Memory B cell (primary cell): Measurements from ENCODE around the gene RTL10.

Experiments used
- ATAC-seq: fragments of 150-1000 bp; cut with Tn5 transposase; 2 replicates; pipeline ENCODE4 v1.10.0; 2021; ENCODE audit warnings: low read depth, mild to moderate bottlenecking, moderate library complexity
- DNase-seq, 2 donors: peaks; one replicate each; pipeline ENCODE4 v3.0.0; 2022; ENCODE audit warnings: low spot score in 2 of 2
- H3K27ac Mint-ChIP-seq: one replicate; pipeline ENCODE4 v1.8.0; 2022; ENCODE audit warnings: mild to moderate bottlenecking, moderate library complexity, mixed read lengths
- H3K27me3 Mint-ChIP-seq: one replicate; pipeline ENCODE4 v1.8.0; 2022; ENCODE audit warnings: mixed read lengths
- H3K36me3 Mint-ChIP-seq: one replicate; pipeline ENCODE4 v1.8.0; 2022; ENCODE audit warnings: mild to moderate bottlenecking, mixed read lengths
- H3K4me1 Mint-ChIP-seq: one replicate; pipeline ENCODE4 v1.8.0; 2022; ENCODE audit warnings: mixed read lengths
- H3K4me3 Mint-ChIP-seq: one replicate; pipeline ENCODE4 v1.8.0; 2022; ENCODE audit warnings: mild to moderate bottlenecking, moderate library complexity, mixed read lengths
- H3K9me3 Mint-ChIP-seq: one replicate; pipeline ENCODE4 v1.8.0; 2022; ENCODE audit warnings: mixed read lengths

RTL10 gene

DNA sequence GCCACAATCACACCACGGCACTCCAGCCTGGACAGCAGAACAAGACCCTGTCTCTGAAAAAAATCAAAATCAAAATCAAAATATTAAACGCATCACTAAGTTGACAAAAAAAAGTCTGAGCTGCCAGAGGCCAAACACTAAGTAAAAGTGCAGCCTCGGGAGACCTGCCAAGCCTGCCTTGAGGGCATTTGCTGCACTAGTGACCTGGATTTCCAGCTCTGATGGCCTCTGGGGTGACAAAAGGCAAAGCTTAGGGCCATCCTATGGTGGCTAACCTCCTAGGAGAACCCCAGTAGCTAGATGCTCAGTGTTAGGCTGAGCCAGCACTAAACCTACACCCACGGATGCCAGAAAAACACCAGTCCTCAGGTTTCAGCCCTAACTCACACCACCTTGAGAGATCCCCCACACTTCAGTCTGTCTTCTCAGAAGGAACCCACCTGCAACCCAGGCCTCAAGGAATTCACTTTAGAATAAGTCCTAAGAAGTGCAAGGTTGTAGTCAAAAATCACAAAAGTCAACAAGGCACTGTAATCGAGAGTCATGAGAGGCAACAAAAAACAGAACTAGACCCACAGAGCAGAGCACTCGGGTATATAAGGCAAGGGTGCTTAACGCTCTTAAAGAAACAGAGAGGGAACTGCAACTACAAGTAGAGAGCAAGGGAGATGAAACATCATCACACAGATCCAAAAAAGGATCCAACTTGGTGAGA lies 28.6 kb downstream of the RTL10 start:
- no peak overlapping the region for H3K4me3 Mint-ChIP-seq
- H3K27me3 Mint-ChIP-seq: no peaks in the 10 kb centered on the region
- H3K9me3 Mint-ChIP-seq: no peaks in the 10 kb centered on the region
- DNase-seq: no peak
- no peak overlapping the region for H3K27ac Mint-ChIP-seq
- peaks cover 6% of the 10 kb centered on the region for H3K36me3 Mint-ChIP-seq
- ATAC-seq: no peak
- peaks cover 8% of the 10 kb centered on the region for H3K4me1 Mint-ChIP-seq

DNA sequence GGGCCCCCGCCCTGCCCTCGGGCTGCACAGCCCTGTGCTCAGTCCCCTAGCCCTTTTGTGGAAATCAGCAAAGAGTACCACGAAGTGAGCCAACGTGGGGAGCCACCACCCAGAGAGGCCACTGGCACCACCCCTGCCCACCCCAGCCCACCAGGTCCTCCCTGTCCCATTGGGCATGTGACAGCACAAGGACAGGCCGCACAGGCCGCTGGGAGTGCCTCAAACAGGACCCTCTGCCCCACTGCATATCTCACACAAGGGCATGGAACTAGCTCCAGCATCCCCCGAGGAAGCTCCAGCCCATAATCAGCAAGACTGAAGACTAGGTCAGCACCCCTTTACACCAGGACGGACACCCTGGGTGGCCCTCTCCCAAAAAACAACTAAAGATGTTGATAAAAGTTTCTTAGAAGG lies 29.7 kb downstream of the RTL10 start:
- no peaks in the 10 kb centered on the region for H3K27me3 Mint-ChIP-seq
- no peak overlapping the region for H3K27ac Mint-ChIP-seq
- H3K4me3 Mint-ChIP-seq: no peak overlapping the region
- H3K9me3 Mint-ChIP-seq: no peaks in the 10 kb centered on the region
- ATAC-seq (no peak), DNase-seq (no peak)
- peaks cover 5% of the 10 kb centered on the region for H3K4me1 Mint-ChIP-seq
- H3K36me3 Mint-ChIP-seq: peaks cover 5% of the 10 kb centered on the region

DNA sequence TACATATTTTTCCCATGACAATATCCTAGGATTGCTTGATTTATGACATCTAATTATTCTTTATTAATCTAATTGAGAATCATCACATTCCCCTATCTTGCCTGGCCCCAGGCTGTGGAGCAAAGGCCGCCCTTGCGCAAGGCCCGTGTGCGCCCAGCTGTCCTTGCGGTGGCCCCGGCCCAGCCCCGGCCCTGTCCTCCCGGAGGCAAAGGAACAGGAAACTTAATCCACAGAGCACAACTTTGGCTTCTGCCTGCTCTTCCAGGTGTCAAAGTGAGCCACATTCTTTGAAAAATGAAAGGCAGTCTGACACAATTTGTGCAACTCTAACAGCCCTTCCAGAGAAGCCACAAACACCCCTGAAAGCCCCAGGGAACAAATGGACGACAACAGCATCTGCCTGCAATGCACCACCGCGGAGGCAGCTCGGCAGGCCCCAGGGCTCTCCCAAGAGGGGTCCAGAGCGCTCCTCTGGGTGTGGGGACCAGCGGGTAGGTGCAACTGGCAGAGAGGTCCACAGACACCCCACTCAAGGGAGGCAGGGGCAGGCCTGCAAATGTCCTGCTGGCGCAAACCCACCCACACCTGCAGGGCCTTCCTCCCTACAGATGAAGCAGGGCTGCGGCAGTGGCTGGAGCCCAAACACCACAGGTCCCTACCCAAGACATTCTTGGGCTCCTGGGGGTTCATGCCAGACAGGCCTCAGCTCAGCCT lies 30.3 kb downstream of the RTL10 start:
- Mint-ChIP-seq H3K36me3 (peaks cover 5% of the 10 kb centered on the region), H3K4me3 (no peak overlapping the region), H3K27me3 (no peaks in the 10 kb centered on the region), H3K9me3 (no peaks in the 10 kb centered on the region), H3K4me1 (peaks cover 5% of the 10 kb centered on the region), H3K27ac (no peak overlapping the region)
- ATAC-seq: no peak
- no peak for DNase-seq

DNA sequence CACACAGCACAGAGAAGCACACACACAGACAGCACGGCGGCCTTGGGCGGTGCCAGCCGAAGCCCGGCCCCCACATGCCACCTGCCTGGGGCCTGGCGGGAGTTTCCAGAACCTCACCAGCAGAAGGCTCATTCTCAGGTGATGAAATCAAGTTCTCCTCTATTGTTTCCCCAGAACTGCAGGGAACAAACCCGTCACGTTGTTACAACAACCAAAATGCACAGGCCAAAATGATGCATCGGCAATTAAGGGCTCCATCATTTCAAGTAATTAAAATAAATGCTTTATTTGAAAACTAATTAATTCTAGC lies 30.8 kb downstream of the RTL10 start:
- no peak overlapping the region for H3K27ac Mint-ChIP-seq
- no peaks in the 10 kb centered on the region for H3K27me3 Mint-ChIP-seq
- H3K4me3 Mint-ChIP-seq: no peak overlapping the region
- DNase-seq (no peak), ATAC-seq (no peak)
- peaks cover 5% of the 10 kb centered on the region for H3K4me1 Mint-ChIP-seq
- H3K9me3 Mint-ChIP-seq: no peaks in the 10 kb centered on the region
- H3K36me3 Mint-ChIP-seq: peaks cover 5% of the 10 kb centered on the region

DNA sequence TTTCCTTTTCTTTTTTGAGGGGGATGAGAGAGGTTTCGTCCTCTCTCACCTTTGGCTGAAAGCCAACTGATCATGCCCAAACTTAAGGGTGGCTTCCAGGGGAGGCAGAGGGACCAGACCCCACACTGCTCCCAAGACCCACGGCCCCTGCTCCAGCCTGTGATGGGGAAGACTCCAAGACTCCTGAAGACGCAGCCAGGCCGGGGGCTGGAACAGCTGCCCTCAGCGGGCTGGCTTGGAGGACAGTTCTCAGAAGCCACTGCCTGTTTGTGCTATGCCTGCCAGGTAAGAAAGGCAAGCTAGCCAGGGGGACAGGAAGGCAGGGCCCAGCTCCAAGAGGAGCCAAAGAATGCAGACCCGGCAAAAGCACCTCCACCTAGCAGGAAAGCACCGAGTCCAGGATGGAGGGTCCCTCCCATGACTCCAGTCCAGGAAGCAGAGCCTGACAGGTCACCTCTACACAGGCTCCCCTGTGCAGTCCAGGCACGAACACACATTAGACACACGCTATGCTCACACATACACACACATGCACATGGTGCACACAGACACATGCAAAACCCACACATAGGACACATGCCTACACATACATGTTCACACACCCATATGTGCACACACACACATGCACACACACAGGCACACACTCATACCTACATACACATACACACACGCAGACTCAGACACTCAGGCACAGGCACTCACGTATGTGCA lies 31.3 kb downstream of the RTL10 start:
- Mint-ChIP-seq H3K4me3 (no peak overlapping the region), H3K9me3 (no peaks in the 10 kb centered on the region), H3K27me3 (no peaks in the 10 kb centered on the region), H3K4me1 (peaks cover 5% of the 10 kb centered on the region), H3K27ac (no peak overlapping the region), H3K36me3 (peaks cover 5% of the 10 kb centered on the region)
- DNase-seq (no peak), ATAC-seq (no peak)

DNA sequence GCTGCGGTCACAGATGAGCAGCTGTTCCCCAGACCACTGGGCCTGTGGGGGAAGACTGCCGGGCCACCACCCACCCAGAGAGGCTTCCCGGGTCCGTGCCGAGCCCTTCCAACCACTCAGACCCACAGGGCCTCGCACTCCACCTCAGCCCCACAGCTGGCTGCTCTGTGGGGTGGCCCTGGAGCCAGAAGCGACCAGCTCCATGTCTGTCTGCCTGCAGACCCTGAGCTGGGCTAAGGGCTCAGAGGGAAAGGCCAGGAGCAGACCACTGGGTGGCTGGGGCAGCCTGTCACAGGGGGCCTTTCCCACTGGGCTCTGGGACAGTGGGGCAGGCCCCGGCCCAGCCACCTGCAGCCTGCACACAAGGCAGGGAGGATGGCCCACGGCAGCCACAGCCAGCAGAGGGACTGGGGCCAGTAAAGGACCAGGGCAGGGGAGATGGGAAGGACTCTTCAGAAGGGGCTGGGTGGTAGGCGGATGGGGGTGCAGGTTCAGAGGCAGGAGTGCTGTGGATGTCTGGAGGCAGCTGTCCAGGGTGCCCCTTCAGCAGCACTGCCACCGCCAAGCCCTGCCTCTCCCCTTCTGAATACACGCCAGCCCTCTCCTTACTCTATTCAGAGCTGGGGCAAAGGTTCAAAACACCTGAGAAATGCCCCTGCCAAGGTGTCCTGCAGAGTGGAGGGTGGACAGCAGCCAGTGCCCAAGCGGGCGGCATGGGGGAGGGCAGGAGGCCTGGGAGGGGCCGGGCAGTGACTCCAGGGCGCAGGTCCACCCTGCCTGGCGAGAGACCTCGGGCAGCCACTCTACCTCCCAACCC lies 32.2 kb downstream of the RTL10 start:
- Mint-ChIP-seq H3K9me3 (no peaks in the 10 kb centered on the region), H3K36me3 (peaks cover 3% of the 10 kb centered on the region), H3K27ac (no peak overlapping the region), H3K4me3 (no peak overlapping the region), H3K4me1 (peaks cover 5% of the 10 kb centered on the region), H3K27me3 (no peaks in the 10 kb centered on the region)
- ATAC-seq (no peak), DNase-seq (no peak)

DNA sequence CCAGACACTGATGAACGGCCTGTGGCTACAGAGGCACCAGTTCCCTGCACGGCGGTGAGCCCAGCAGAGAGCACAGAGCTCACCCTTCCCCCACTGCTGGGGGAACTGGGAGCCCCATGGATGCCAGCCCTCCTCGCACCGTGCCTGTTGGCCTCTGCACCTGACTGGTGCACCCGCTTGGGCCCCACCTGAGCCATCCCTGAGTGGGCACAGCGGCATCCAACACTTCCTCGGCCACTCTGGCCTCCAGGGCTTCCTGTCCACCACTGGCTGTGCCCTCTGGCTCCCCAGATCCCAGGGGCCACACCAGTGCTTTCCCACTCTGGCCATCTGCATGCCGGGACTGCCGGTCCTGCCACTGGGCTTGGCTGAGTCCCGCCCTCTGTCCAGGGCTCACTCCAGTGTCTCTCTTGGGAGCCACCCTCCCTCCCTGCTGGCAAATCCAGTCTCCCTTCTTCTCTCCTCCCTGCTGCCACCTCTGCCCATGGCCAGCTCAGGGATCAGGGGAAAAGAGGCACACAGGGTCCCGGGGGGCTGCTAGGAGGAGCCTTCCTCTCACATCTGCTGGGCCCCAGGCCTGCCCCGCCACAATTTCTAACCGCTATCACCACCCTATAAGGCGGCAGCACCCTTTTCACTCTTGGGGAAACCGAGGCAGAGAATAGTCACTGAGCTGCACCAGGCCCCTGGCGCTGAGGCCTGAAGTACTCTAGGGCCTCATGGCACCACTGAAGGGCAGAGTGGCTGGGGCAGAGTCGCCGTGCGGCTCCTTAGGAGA lies 33.0 kb downstream of the RTL10 start:
- H3K4me3 Mint-ChIP-seq: no peak overlapping the region
- DNase-seq: no peak
- peaks cover 3% of the 10 kb centered on the region for H3K36me3 Mint-ChIP-seq
- ATAC-seq: no peak
- no peak overlapping the region for H3K27ac Mint-ChIP-seq
- H3K9me3 Mint-ChIP-seq: no peaks in the 10 kb centered on the region
- H3K4me1 Mint-ChIP-seq: peaks cover 5% of the 10 kb centered on the region
- no peaks in the 10 kb centered on the region for H3K27me3 Mint-ChIP-seq

DNA sequence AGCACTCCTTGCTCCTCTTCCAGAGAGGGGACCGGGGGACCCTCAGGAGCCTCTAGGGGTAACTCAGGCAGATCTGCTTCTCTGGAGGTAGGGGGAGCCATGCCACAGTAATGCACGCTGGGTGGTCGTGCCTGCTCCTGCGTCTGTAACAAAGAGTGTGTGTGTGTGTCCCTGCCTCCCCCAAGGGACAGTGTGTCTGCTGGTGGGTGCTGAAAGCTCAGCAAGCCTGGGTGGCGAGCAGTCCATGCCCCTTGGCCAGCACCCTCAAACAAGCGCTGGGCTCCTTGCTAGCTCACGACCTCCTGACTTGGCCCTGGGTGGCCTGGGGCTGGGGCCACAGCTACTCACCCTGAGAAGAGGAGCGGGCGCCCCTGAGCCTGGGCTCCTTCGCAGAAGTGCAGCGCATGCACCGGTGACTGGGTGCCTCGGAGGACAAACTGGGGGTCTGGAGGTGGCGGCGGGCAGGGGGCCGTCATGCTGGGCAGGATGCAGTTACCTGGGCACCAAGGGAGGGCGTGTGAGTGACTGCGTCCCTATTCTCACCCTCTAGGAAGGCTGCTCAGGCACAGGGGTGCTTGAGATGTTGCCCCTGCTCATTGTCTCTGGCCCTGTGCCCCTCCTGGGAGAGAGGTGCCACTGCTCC lies 33.7 kb downstream of the RTL10 start:
- Mint-ChIP-seq H3K27me3 (no peaks in the 10 kb centered on the region), H3K27ac (no peak overlapping the region), H3K4me1 (peaks cover 3% of the 10 kb centered on the region), H3K36me3 (peaks cover 1% of the 10 kb centered on the region), H3K4me3 (no peak overlapping the region), H3K9me3 (no peaks in the 10 kb centered on the region)
- ATAC-seq (no peak), DNase-seq (no peak)

DNA sequence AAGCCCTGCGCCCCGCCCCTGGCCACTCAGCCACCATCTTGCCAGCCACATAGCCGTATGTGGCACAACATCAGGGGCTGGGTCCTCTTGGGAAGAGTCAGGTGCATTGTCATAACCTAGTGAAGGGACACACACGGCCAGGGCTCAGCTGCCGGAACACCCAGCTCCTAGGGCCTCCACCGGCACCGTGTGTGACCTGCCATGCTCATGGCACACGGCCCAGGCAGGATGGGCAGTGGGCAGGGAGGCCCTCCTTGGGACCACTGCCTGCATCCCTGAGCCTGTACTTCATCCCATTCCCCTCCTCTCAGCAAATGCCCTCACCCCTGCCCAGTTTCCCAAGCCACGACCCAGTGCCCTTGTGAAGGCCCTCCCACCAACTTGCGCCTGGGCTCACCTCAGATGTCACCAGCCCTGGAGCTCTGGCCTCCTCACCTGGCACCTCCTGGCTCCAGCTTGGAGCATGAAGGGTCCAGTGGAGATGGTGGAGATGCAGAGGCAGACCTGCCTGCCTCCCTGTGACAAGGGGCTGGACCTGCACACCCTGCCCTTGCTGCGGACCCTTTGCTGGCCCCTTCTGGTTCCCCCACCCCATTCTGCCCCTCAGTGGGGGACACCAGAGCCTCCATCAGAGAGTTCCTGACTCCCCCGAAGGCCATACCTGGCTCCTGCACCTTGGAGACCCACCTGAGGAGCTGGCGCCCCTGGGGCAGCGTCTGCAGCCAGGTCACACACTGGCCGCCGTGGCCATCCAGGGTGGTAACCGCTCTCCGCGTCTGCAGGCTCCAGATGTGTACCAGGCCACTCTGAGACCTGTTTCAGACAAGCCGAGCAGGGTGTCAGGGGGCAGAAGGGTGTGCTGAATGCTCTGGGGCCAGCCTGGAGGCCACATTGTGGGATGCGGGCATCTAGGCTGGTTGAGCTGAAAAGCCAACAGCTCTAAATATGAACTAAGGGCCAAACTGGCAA lies 34.5 kb downstream of the RTL10 start:
- no peak for ATAC-seq
- Mint-ChIP-seq H3K4me1 (peaks cover 3% of the 10 kb centered on the region), H3K4me3 (no peak overlapping the region), H3K9me3 (no peaks in the 10 kb centered on the region), H3K36me3 (peaks cover 1% of the 10 kb centered on the region), H3K27ac (no peak overlapping the region), H3K27me3 (no peaks in the 10 kb centered on the region)
- no peak for DNase-seq

DNA sequence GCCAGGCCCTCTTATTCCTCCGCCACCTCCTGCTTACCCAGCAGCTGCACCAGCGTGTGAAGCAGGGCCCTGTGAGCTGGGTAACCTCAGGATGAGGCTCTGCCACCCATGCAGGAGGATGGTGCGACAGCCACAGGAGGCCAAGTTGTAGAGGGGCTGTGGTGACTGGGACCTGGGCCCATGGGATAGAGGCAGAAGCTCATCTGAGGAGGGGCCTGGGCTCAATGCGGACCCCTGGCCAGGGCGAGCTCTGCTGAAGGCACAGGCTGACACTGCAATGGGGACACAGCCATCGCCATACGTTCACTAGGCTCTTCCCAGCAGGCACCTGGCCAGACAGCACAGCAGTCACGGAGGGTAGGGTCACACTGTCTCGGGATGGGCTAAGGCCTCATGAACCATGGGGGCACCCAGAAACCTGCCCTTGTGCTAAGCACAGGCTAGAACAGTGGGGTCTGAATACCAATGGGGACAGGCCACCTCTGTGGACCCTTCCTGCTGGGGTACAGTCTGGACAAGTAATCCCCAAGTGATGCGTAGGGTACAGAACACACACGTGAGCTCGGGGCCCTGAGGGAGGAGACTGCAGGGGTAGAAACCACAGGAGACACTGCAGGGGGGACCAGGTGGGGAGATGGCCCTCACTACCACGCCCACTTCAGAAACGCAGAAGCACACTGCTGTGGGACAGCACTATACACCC lies 35.3 kb downstream of the RTL10 start:
- Mint-ChIP-seq H3K27me3 (no peaks in the 10 kb centered on the region), H3K4me1 (peaks cover 3% of the 10 kb centered on the region), H3K36me3 (peaks cover 1% of the 10 kb centered on the region), H3K27ac (no peak overlapping the region), H3K4me3 (no peak overlapping the region), H3K9me3 (no peaks in the 10 kb centered on the region)
- ATAC-seq (no peak), DNase-seq (no peak)

DNA sequence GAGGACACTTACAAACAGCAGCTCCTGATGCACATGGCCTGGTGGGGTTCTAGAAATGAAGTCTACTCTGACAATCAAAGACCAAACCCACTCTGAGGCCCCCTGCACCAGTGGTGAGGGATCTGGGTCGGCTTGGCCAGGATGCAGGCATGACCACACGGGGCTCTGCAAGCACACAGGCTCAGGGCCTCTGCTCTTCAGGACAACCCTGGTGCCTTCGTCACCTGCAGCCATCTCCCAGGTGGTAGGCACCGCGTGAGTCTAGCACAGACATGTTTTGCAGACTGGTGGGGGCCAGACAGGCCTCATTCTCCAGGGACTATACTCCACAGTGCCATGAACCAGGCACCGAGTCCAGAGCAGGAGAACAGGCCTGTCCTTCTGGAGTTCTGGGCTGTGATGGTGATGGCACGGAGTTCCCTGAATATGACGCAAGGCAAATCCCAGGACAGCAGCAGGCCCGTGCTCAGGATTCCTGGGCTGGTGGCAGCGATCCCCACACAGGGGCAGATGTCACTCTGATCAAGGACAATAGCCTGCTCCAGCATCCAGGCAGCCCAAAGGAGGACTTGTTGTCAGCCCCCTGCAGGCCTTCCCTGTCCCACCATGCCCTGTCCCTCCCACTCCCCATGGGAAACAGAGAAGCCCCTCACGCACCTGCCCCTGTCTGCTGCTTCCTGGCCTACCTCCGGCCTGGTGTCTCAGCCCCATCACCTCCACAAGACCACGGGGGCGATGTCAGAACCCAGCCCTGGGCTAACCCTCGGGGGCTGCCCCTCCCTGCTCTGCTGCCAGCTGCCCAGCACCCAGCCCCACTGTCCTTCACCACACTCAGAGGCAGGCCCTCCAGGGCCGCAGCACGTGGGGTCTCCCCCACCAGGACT lies 36.1 kb downstream of the RTL10 start:
- no peak for DNase-seq
- Mint-ChIP-seq H3K36me3 (peaks cover 1% of the 10 kb centered on the region), H3K9me3 (no peaks in the 10 kb centered on the region), H3K4me1 (peaks cover 1% of the 10 kb centered on the region), H3K27ac (no peak overlapping the region), H3K4me3 (no peak overlapping the region), H3K27me3 (no peaks in the 10 kb centered on the region)
- no peak for ATAC-seq
